ENCODE results near the gene GRHPR. TPM values are rescaled to one million over a fixed set of nuclear protein-coding genes. Genes with fewer than 3 reads are reported as not detected.

GRHPR gene
- total RNA-seq, 1 donor from 2014 or later = 64.8 TPM

DNA sequence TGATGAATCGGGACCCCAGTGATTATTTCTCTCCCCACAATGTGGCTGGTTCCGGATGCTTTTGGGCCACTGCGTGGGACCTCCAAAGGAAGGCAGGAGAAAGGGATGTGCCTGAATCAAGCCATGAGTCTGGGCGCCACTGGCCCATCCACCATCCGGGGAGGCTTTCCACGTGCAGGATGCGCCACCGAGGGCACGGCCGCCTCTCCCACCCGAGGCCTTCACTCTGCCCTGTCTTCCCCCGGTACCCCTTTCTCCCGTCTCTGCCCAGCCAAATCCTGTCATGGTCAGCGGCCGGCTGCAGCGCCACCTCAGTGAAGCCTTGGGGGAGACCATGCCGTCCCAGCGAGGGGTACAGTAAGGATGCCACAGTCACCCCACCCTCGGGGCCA, 43.9 kb upstream of the GRHPR start:
- Histone ChIP-seq H3K4me1 (no peaks in the 10 kb centered on the region), H3K9me3 (no peaks in the 10 kb centered on the region), H3K27me3 (ENCODE audit: low read depth) (no peaks in the 10 kb centered on the region), H3K36me3 (no peaks in the 10 kb centered on the region), H3K4me3 (no peak overlapping the region), H3K27ac (no peak overlapping the region)
- no peak for ATAC-seq
- no peak for DNase-seq
- TF ChIP-seq, protein P1, sequence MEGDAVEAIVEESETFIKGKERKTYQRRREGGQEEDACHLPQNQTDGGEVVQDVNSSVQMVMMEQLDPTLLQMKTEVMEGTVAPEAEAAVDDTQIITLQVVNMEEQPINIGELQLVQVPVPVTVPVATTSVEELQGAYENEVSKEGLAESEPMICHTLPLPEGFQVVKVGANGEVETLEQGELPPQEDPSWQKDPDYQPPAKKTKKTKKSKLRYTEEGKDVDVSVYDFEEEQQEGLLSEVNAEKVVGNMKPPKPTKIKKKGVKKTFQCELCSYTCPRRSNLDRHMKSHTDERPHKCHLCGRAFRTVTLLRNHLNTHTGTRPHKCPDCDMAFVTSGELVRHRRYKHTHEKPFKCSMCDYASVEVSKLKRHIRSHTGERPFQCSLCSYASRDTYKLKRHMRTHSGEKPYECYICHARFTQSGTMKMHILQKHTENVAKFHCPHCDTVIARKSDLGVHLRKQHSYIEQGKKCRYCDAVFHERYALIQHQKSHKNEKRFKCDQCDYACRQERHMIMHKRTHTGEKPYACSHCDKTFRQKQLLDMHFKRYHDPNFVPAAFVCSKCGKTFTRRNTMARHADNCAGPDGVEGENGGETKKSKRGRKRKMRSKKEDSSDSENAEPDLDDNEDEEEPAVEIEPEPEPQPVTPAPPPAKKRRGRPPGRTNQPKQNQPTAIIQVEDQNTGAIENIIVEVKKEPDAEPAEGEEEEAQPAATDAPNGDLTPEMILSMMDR (IDR thresholded peaks at IDR 0.05) = no peak
- intact Hi-C loops (cut with DNase I) = no loop called here

GRCh38 chr9:37379835-37380234, 42.7 kb upstream of the GRHPR start:
- Histone ChIP-seq H3K4me1 (no peaks in the 10 kb centered on the region), H3K27ac (no peak overlapping the region), H3K9me3 (no peaks in the 10 kb centered on the region), H3K36me3 (no peaks in the 10 kb centered on the region), H3K27me3 (ENCODE audit: low read depth) (no peaks in the 10 kb centered on the region), H3K4me3 (no peak overlapping the region)
- ATAC-seq (no peak), DNase-seq (no peak)
- TF ChIP-seq, protein P1 (IDR thresholded peaks at IDR 0.05) = no peak
- intact Hi-C loops (cut with DNase I) = no loop called here

GRCh38 chr9:37380570-37380969, 41.9 kb upstream of the GRHPR start:
- TF ChIP-seq, protein P1 (IDR thresholded peaks at IDR 0.05) = no peak
- intact Hi-C loops (cut with DNase I) = no loop called here
- ATAC-seq = no peak
- Histone ChIP-seq H3K4me1 (no peaks in the 10 kb centered on the region), H3K4me3 (no peak overlapping the region), H3K27me3 (ENCODE audit: low read depth) (no peaks in the 10 kb centered on the region), H3K9me3 (no peaks in the 10 kb centered on the region), H3K36me3 (no peaks in the 10 kb centered on the region), H3K27ac (no peak overlapping the region)
- DNase-seq = no peak

DNA sequence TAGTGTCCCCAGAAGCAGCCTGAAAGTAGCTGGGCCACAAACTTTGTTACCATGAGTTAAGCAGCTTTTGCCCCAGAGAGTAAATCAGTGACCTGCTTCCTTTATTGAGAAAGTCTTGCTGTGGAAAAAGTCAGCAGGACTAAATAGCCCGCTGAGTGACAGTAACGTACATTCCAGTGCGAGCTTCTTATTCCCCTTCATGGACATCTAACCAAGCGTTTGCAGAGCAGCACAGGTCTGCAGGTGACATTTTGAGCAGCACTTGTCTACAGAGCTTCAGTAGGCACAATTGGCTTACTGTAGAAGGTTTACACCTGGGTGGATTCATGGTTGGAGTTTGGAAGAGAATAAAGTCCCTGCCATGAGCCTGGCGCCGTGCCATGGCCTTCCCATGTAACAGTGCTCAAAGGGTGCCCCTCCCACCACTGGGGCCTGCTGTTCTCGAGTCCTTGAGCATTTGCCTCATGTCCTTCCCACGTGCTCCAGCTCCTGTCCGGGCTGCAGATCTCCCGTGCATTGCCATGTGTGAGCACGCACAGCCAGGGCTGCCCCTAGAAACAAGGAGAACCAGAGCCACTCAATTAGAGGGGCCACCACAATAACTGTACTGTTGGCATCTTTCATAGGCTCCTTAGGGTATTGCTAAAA, 41.3 kb upstream of the GRHPR start:
- H3K27me3 ChIP-seq (ENCODE audit: low read depth) = no peaks in the 10 kb centered on the region
- no peak for ATAC-seq
- no peak for DNase-seq
- no peak overlapping the region for H3K4me3 ChIP-seq
- TF ChIP-seq, protein P1 (IDR thresholded peaks at IDR 0.05) = no peak
- no peaks in the 10 kb centered on the region for H3K4me1 ChIP-seq
- H3K36me3 ChIP-seq = no peaks in the 10 kb centered on the region
- intact Hi-C loops (cut with DNase I) = no loop called here
- no peaks in the 10 kb centered on the region for H3K9me3 ChIP-seq
- H3K27ac ChIP-seq = no peak overlapping the region

GRCh38 chr9:37382161-37382981, 40.1 kb upstream of the GRHPR start:
- DNase-seq (no peak), ATAC-seq (no peak)
- TF ChIP-seq, protein P1 (IDR thresholded peaks at IDR 0.05) = no peak
- Histone ChIP-seq H3K9me3 (no peaks in the 10 kb centered on the region), H3K27me3 (ENCODE audit: low read depth) (no peaks in the 10 kb centered on the region), H3K4me3 (no peak overlapping the region), H3K36me3 (no peaks in the 10 kb centered on the region), H3K4me1 (no peaks in the 10 kb centered on the region), H3K27ac (no peak overlapping the region)
- intact Hi-C loops (cut with DNase I) = no loop called here

Measured in lower lobe of right lung (tissue), 2 donors.